Caki2 (cell line): Measurements from ENCODE around the gene TBC1D22B. TPM values are rescaled to one million over a fixed set of nuclear protein-coding genes. Genes with fewer than 3 reads are reported as not detected.
A peak's percentile ranks its signal among the peaks of the same experiment; 100 is the strongest.
"Not testable (repeated sequence)": the region's sequence is repeated elsewhere in the genome, so short reads cannot be mapped to it uniquely, and the experiment has no call there.

Source experiments
- DNase-seq: peaks from one replicate; pipeline ENCODE4 v3.0.0-alpha.2; 2015; ENCODE audit warnings: low read depth
- in situ Hi-C: cut with HindIII; loops from 2 replicates; pipeline ENCODE4 v1.10.0; 2016; ENCODE audit warnings: low sequenced_read_pairs, low pct_unique_long_range_greater_than_20kb, mixed read lengths
- total RNA-seq: library from RNA; depleted of rRNA; stranded (reverse); fragments of >200 nt; shearing (Covaris generic); gene quantifications from 2 replicates; pipeline ENCODE4 v1.2.3, GENCODE V29; 2014; ENCODE audit warnings: low replicate concordance

The TBC1D22B gene
- total RNA-seq, 1 experiment from 2014 or later: 6.1 TPM

DNA sequence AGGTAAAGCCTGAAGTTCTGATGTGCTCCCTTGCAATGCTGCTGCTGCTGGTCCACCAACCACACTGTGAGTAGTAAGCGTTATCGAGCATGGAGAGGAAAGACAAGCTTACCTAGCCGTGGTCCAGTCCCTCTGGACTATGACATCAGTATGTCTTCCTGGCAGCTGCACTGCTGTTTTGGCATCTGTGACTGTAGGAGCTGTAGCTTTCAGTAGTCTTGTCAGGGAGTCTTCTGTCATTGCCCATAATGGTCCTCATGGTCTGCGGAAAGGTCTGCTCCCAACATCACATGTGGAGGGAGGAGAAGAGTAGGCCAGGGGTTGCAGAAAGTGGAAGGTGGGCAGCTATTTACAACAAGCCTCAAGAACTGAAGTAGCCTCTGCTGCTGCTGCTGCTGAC, 27.2 kb downstream of the TBC1D22B start:
- in situ Hi-C loops: no loop called here
- DNase-seq: no peak

- DNase-seq: peak; percentile 62
Measured at GRCh38 chr6:37285861-37286311, 28.3 kb downstream of the TBC1D22B start.

DNA sequence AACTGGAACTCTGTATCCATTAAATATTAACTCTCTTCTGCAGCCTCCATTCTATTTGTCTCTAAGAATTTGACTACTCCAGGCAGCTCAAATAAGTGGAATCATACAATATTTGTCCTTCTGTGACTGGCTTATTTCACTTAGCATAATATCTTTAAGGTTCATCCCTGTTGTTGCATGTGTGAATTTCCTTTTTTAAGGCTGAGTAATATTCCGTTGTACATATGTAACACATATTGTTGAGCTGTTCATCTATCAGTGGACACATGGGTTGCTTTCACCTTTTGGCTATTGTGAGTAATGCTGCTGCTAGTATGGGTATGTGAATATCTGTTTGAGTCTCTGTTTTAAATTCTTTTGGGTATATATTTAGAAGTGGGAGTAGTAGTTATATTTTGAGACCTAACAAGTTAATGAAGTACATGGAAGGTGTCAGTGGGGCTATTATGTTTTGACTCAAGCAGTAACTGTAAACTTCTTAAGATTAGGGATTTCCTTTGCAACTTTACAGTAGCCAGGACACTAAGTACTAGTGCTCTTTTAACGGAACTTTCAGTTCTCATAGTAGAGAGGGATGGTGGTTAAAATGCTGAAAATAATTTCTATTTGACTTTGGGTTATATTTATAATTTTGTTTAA, 30.1 kb downstream of the TBC1D22B start:
- in situ Hi-C loops: no loop called here
- no peak for DNase-seq

More at GRCh38 chr6:37285861-37286311, 28.3 kb downstream of the TBC1D22B start:
- in situ Hi-C loops: no loop called here

GRCh38 chr6:37288247-37288646, 30.7 kb downstream of the TBC1D22B start:
- in situ Hi-C loops: no loop called here
- DNase-seq: no peak

DNA sequence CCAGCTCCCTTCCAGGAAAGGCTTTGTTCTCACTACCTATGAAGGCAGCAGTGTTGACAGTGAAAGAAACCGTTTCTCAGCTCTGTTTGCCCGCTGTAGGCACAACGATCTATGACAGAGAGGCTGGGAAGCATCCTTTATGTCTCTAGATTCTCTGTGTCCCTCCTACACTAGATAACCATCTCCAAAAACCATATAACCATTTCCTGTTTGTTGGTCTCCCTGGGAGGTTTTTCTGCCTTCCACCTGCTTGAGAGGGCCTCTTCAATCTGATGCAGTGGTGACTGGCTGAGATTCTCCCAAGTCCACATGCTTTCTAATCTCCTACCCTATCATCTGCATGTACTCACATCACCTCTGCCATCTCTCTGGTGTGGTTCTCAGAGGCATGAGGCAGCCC, 32.4 kb downstream of the TBC1D22B start:
- in situ Hi-C loops: no loop called here
- DNase-seq: no peak

GRCh38 chr6:37293426-37293825, 35.9 kb downstream of the TBC1D22B start:
- in situ Hi-C loops: no loop called here
- DNase-seq: no peak

DNA sequence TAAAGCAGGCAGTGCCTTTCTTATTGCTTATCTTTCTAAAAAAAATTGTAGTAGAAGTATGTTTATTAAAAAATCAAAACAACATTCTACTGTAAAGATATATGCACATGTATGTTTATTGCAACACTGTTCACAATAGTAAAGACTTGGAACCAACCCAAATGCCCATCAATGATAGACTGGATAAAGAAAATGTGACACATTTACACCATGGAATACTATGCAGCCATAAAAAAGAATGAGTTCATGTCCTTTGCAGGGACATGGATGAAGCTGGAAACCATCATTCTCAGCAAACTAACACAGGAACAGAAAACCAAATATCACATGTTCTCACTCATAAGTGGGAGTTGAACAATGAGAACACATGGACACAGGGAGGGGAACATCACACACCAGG, 40.1 kb downstream of the TBC1D22B start:
- in situ Hi-C loops, DNase-seq: not testable (repeated sequence)

- DNase-seq: no peak
- in situ Hi-C loops: no loop called here
Measured at GRCh38 chr6:37298958-37299357, 41.4 kb downstream of the TBC1D22B start.

- in situ Hi-C loops: no loop called here
Measured at GRCh38 chr6:37299990-37300389, 42.4 kb downstream of the TBC1D22B start.

GRCh38 chr6:37302086-37302686, 44.6 kb downstream of the TBC1D22B start:
- no peak for DNase-seq
- in situ Hi-C loops: no loop called here

More at GRCh38 chr6:37299990-37300389, 42.4 kb downstream of the TBC1D22B start:
- no peak for DNase-seq

DNA sequence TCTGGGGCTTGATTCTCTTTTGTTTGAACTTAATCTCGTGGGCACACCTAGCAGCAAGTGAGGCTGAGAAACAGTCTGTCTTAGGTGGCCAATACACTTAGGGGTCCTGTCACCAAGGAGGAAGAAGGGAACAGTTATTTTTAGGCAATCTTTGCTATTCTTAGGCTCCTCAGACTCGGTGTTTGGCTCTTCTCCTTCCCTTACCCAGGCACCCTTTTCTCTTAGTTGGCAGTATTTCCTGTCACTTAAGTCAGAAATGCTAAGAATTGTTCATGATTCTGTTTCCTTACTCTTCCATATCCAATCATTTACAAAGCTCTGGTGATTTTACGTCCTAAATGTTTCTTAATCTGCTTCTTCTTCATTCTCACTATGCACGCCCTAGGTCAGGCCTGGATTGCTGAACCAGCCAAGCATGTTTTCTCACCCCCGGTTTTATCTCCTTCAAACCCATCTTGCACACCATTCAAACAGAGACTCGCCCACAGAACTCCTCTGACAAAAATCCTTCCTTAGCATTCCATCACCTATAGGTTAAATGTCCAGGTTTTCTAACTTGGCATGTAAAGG, 45.6 kb downstream of the TBC1D22B start:
- in situ Hi-C loops: no loop called here
- no peak for DNase-seq

GRCh38 chr6:37303891-37304503, 46.4 kb downstream of the TBC1D22B start:
- in situ Hi-C loops: no loop called here
- no peak for DNase-seq

- DNase-seq: no peak
- in situ Hi-C loops: no loop called here
Measured at GRCh38 chr6:37304766-37305165, 47.2 kb downstream of the TBC1D22B start.

DNA sequence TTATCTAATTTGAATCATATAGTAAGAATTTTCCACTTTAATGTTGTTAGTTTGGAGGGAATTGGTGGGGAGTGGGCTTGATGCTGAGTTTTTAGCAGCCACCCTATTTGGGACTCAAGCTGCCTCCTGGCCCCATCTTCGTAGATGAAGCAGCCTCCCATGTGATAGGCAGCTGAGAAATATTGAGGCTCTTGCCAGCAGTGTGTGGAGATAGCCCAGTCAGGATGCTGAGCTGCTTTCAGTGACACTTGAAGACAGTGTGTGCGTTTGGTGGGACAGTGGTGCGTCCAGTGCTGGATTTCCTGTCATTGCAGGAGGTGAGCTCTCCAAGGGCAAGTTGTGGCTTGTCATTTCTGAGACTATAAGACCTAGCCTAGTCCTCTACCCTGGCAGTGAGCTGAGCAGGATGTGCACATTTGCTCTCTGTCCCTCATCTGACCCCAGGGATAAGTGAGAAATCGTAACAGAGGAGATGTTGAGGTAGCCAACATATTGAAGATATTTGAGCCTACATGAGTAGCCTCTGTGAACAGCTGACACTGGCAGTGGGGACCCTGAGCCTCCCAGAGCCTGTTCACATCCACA, 48.4 kb downstream of the TBC1D22B start:
- in situ Hi-C loops: no loop called here
- DNase-seq: no peak

DNA sequence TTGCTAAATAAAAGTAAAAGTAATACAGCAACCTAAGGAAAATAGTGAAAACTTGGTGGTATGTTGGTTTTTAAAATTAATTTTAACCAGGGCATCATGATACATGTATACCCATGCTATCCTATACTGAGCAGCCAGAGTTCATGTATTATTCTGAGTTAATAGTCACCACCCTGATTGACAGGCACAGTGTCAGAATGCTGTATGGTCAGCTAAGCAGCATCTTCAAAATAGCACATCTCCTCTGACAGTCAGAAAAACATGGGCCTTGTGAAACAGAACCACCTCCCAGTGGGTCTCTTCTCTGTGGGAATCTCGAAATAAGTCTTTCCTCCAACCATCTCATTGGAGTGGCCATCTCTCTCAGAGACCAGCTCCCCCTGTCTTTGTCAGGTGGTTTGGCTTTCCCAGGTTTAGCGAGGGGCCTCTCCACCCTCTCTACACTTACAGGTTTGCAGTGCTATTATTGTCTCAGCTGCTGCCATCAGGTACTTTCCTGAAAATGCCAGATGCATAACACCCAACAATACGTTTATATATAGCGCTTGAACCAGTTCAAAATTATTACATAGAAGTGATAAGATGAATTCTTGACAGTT, 49.2 kb downstream of the TBC1D22B start:
- no peak for DNase-seq
- in situ Hi-C loops: no loop called here

GRCh38 chr6:37307484-37307883, 49.9 kb downstream of the TBC1D22B start:
- in situ Hi-C loops, DNase-seq: not testable (repeated sequence)

- DNase-seq: no peak
- in situ Hi-C loops: no loop called here
Measured at GRCh38 chr6:37308069-37308815, 50.7 kb downstream of the TBC1D22B start.

- in situ Hi-C loops: no loop called here
- no peak for DNase-seq
Measured at GRCh38 chr6:37309046-37309445, 51.5 kb downstream of the TBC1D22B start.
